HG03196 (cell line): ENCODE measurements around the gene NT5C2.
"Not testable (repeated sequence)": the region's sequence is repeated elsewhere in the genome, so short reads cannot be mapped to it uniquely, and the experiment has no call there.

Experiments used
- ATAC-seq: cut with Tn5 transposase; IDR thresholded peaks from one replicate; pipeline ENCODE4 v1.9.1; 2021; ENCODE audit not compliant: unreplicated experiment

Gene NT5C2

GRCh38 chr10:103202319-103202718, 9.2 kb upstream of the NT5C2 start:
- ATAC-seq: no peak

- no peak for ATAC-seq
Measured at GRCh38 chr10:103199488-103199887, 6.4 kb upstream of the NT5C2 start.

- ATAC-seq: no peak
Measured at GRCh38 chr10:103198648-103199047, 5.6 kb upstream of the NT5C2 start.

GRCh38 chr10:103197903-103198302, 4.8 kb upstream of the NT5C2 start:
- no peak for ATAC-seq

GRCh38 chr10:103197174-103197573, 4.1 kb upstream of the NT5C2 start:
- no peak for ATAC-seq

GRCh38 chr10:103196516-103196915, 3.4 kb upstream of the NT5C2 start:
- ATAC-seq: no peak

GRCh38 chr10:103193820-103194529, 903 bp upstream of the NT5C2 start:
- no peak for ATAC-seq

GRCh38 chr10:103192451-103193106, 493 bp downstream of the NT5C2 start:
- peak; percentile 60 for ATAC-seq

GRCh38 chr10:103192089-103192450, 1.0 kb downstream of the NT5C2 start:
- ATAC-seq: no peak

GRCh38 chr10:103191198-103191597, 1.9 kb downstream of the NT5C2 start:
- not testable (repeated sequence) for ATAC-seq

- ATAC-seq: no peak
Measured at GRCh38 chr10:103188853-103189252, 4.2 kb downstream of the NT5C2 start.

GRCh38 chr10:103186128-103186527, 6.9 kb downstream of the NT5C2 start:
- no peak for ATAC-seq

- no peak for ATAC-seq
Measured at GRCh38 chr10:103184615-103185014, 8.5 kb downstream of the NT5C2 start.

GRCh38 chr10:103183991-103184451, 9.1 kb downstream of the NT5C2 start:
- not testable (repeated sequence) for ATAC-seq

- ATAC-seq: no peak
Measured at GRCh38 chr10:103181244-103181643, 11.8 kb downstream of the NT5C2 start.

GRCh38 chr10:103180491-103180890, 12.6 kb downstream of the NT5C2 start:
- no peak for ATAC-seq

- no peak for ATAC-seq
Measured at GRCh38 chr10:103177123-103177522, 15.9 kb downstream of the NT5C2 start.

GRCh38 chr10:103175580-103176285, 17.3 kb downstream of the NT5C2 start:
- ATAC-seq: no peak

- ATAC-seq: not testable (repeated sequence)
Measured at GRCh38 chr10:103174324-103174723, 18.7 kb downstream of the NT5C2 start.

GRCh38 chr10:103171278-103171677, 21.8 kb downstream of the NT5C2 start:
- no peak for ATAC-seq

GRCh38 chr10:103168438-103168837, 24.6 kb downstream of the NT5C2 start:
- no peak for ATAC-seq

- not testable (repeated sequence) for ATAC-seq
Measured at GRCh38 chr10:103167554-103167953, 25.5 kb downstream of the NT5C2 start.
